Tibial nerve (tissue), 4 donors: Measurements from ENCODE around the gene DNAJC22. TPM values are rescaled to one million over a fixed set of nuclear protein-coding genes. Genes with fewer than 3 reads are reported as not detected.

Source experiments
- DNase-seq, 2 donors: peaks; one replicate each; pipeline ENCODE4 v3.0.0-alpha.2; 2019; ENCODE audit warnings: low spot score in 2 of 2
- H3K27ac ChIP-seq, 4 donors: fragments of 200-600 bp; sonication (generic) in 3 of 4; one replicate each; pipeline ENCODE4 v1.5.1; 2017 to 2019; ENCODE audit warnings: mild to moderate bottlenecking in 1 of 4
- H3K27me3 ChIP-seq, 2 donors: fragments of 200-600 bp; sonication (generic) in 1 of 2; one replicate each; pipeline versions ENCODE4 v1.5.1 to v1.6.0; 2017 to 2019
- H3K36me3 ChIP-seq, 3 donors: fragments of 200-600 bp; sonication (generic); one replicate each; pipeline ENCODE4 v1.5.1; 2018 to 2019
- H3K4me1 ChIP-seq, 4 donors: fragments of 200-600 bp; sonication (generic) in 3 of 4; one replicate each; pipeline ENCODE4 v1.5.1; 2017 to 2019
- H3K4me3 ChIP-seq, 4 donors: fragments of 200-600 bp; sonication (generic) in 3 of 4; one replicate each; pipeline ENCODE4 v1.5.1; 2017 to 2019; ENCODE audit warnings: mild to moderate bottlenecking in 1 of 4, moderate library complexity in 1 of 4
- H3K9me3 ChIP-seq, 4 donors: fragments of 200-600 bp; sonication (generic) in 3 of 4; one replicate each; pipeline ENCODE4 v1.5.1; 2017 to 2019
- EP300 ChIP-seq, 2 donors: sonication (generic); formaldehyde crosslinking; IDR thresholded peaks; one replicate each; pipeline ENCODE4 v1.6.1; 2017; ENCODE audit warnings: antibody characterized with exemption in 2 of 2, mild to moderate bottlenecking in 1 of 2
- POLR2A ChIP-seq, 2 donors: fragments of 450-650 bp; IDR thresholded peaks; one replicate each; pipeline ENCODE4 v1.6.1; 2017; ENCODE audit warnings: antibody characterized with exemption in 2 of 2, mild to moderate bottlenecking in 2 of 2, moderate library complexity in 2 of 2
- WGBS, 2 donors: methylation state at CpG; one replicate each; pipeline ENCODE4 v1.1.5; 2018; 5-methylcytosine and 5-hydroxymethylcytosine counted together
- total RNA-seq, 4 donors: library from RNA; depleted of rRNA; stranded (reverse); fragments of >200 nt; gene quantifications; one replicate each; pipeline ENCODE4 v1.1.0, GENCODE V29; 2016
- TF ChIP-seq, protein P1 (sequence below), 5 experiments: fragments of 200-600 bp in 3 of 5; fragments of 450-650 bp in 2 of 5; sonication (generic) in 3 of 5; IDR thresholded peaks; one replicate each; pipeline ENCODE4 v1.5.1; 2016 to 2019; ENCODE audit warnings: antibody characterized with exemption in 5 of 5, mild to moderate bottlenecking in 3 of 5, moderate library complexity in 2 of 5

DNAJC22 gene
- total RNA-seq, 4 donors from 2014 or later, result not detected

DNA sequence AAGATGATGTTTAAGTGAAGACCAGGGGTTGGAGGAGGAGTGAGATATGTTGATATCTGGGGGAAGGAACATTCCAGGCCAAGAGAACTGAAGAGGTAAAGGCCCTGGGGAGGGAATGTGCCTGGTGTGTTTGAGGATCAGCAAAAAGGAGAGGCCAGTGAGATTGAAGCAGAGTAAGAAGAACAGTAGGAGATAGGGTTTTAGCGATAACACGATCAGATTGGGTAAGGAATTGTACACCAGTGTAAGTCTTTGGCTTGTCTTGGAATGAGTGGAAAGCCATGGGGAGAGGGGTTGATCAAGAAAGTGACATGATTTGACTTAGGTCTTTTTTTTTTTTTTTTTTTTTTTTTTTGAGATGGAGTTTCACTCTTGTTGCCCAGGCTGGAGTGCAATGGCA is 18.8 kb upstream of the DNAJC22 start:
- WGBS, 2 donors, result 93 to 94% methylated on average over 2 of the region's 2 CpGs
- Histone ChIP-seq H3K4me1 (peaks cover 0 to 22% (median 8%) of the 10 kb centered on the region in 4 donors), H3K9me3 (no peaks in the 10 kb centered on the region), H3K27ac (no peak overlapping the region), H3K4me3 (no peak overlapping the region), H3K27me3 (peaks cover 0 to 17% of the 10 kb centered on the region in 2 donors), H3K36me3 (no peaks in the 10 kb centered on the region)
- TF ChIP-seq POLR2A (IDR thresholded peaks at IDR 0.05) (no peak), EP300 (IDR thresholded peaks at IDR 0.05) (no peak)
- TF ChIP-seq, protein P1, sequence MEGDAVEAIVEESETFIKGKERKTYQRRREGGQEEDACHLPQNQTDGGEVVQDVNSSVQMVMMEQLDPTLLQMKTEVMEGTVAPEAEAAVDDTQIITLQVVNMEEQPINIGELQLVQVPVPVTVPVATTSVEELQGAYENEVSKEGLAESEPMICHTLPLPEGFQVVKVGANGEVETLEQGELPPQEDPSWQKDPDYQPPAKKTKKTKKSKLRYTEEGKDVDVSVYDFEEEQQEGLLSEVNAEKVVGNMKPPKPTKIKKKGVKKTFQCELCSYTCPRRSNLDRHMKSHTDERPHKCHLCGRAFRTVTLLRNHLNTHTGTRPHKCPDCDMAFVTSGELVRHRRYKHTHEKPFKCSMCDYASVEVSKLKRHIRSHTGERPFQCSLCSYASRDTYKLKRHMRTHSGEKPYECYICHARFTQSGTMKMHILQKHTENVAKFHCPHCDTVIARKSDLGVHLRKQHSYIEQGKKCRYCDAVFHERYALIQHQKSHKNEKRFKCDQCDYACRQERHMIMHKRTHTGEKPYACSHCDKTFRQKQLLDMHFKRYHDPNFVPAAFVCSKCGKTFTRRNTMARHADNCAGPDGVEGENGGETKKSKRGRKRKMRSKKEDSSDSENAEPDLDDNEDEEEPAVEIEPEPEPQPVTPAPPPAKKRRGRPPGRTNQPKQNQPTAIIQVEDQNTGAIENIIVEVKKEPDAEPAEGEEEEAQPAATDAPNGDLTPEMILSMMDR (IDR thresholded peaks at IDR 0.05), result no peak
- no peak for DNase-seq

DNA sequence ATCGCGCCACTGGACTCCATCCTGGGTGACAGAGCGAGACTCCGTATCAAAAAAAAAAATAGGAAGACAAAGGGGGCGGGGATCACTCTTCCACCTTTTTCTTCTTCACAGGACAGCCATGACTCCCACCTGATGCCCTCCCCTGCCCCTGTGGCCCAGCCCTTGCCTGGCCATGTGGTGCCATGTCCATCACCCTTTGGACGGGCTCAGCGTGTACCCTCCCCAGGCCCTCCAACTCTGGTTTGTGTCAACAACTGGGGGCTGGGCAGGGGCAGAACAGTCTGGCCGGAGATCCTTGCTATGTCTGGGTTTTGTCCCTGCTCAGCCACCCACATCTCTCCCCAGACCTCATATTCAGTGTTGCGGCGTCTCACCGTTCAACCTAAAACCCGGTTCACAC is 17.9 kb upstream of the DNAJC22 start:
- DNase-seq, result no peak
- no peaks in the 10 kb centered on the region for H3K9me3 ChIP-seq
- H3K27ac ChIP-seq, result no peak overlapping the region
- 93 to 97% methylated on average over 12 of the region's 12 CpGs for WGBS, 2 donors
- peaks cover 0 to 19% (median 7%) of the 10 kb centered on the region in 4 donors for H3K4me1 ChIP-seq
- H3K27me3 ChIP-seq, result peaks cover 0 to 26% of the 10 kb centered on the region in 2 donors
- TF ChIP-seq POLR2A (IDR thresholded peaks at IDR 0.05), result no peak
- no peak for TF ChIP-seq EP300 (IDR thresholded peaks at IDR 0.05)
- TF ChIP-seq, protein P1 (IDR thresholded peaks at IDR 0.05), result no peak
- no peaks in the 10 kb centered on the region for H3K36me3 ChIP-seq
- H3K4me3 ChIP-seq, result no peak overlapping the region

DNA sequence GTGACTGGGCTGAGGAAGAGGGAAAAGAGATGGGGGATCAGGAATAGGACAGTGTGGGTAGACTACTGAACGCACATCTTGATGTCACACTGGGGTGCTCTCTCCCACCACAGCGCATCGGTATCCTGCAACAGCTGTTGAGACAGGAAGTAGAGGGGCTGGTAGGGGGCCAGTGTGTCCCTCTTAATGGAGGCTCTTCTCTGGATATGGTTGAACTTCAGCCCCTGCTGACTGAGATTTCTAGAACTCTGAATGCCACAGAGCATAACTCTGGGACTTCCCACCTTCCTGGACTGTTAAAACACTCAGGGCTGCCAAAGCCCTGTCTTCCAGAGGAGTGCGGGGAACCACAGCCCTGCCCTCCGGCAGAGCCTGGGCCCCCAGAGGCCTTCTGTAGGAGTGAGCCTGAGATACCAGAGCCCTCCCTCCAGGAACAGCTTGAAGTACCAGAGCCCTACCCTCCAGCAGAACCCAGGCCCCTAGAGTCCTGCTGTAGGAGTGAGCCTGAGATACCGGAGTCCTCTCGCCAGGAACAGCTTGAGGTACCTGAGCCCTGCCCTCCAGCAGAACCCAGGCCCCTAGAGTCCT is 16.6 kb upstream of the DNAJC22 start:
- WGBS, 2 donors, result 86 to 90% methylated on average over 5 to 7 of the region's 7 CpGs
- H3K4me3 ChIP-seq, result no peak overlapping the region
- H3K36me3 ChIP-seq, result no peaks in the 10 kb centered on the region
- H3K27me3 ChIP-seq, result peaks cover 0 to 40% of the 10 kb centered on the region in 2 donors
- no peak overlapping the region for H3K27ac ChIP-seq
- H3K4me1 ChIP-seq, result peaks cover 0 to 18% (median 6%) of the 10 kb centered on the region in 4 donors
- DNase-seq, result no peak
- H3K9me3 ChIP-seq, result no peaks in the 10 kb centered on the region
- no peak for TF ChIP-seq POLR2A (IDR thresholded peaks at IDR 0.05)
- TF ChIP-seq, protein P1 (IDR thresholded peaks at IDR 0.05), result no peak
- no peak for TF ChIP-seq EP300 (IDR thresholded peaks at IDR 0.05)

DNA sequence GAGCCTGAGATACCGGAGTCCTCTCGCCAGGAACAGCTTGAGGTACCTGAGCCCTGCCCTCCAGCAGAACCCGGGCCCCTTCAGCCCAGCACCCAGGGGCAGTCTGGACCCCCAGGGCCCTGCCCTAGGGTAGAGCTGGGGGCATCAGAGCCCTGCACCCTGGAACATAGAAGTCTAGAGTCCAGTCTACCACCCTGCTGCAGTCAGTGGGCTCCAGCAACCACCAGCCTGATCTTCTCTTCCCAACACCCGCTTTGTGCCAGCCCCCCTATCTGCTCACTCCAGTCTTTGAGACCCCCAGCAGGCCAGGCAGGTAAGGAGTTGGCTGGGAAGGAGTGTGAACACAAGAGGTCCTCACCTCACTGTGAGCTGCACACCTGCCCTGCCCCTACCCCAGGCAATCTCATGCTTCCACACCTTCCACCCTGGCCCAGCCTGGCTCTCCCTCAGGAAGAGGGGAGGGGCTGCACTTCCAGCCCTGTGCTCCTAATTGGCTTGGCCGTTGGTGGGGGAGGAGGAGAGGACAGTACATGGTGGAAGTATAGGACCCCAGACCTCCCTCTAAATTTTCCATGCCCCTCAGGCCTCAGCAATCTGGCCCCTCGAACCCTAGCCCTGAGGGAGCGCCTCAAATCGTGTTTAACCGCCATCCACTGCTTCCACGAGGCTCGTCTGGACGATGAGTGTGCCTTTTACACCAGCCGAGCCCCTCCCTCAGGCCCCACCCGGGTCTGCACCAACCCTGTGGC is 15.9 kb upstream of the DNAJC22 start:
- Histone ChIP-seq H3K9me3 (no peaks in the 10 kb centered on the region), H3K4me1 (peaks cover 0 to 18% (median 6%) of the 10 kb centered on the region in 4 donors), H3K36me3 (no peaks in the 10 kb centered on the region), H3K27ac (no peak overlapping the region), H3K4me3 (no peak overlapping the region), H3K27me3 (peaks cover 0 to 46% of the 10 kb centered on the region in 2 donors)
- TF ChIP-seq POLR2A (IDR thresholded peaks at IDR 0.05) (no peak), EP300 (IDR thresholded peaks at IDR 0.05) (no peak)
- TF ChIP-seq, protein P1 (IDR thresholded peaks at IDR 0.05), result no peak
- no peak for DNase-seq
- 66 to 72% methylated on average over 12 to 13 of the region's 14 CpGs for WGBS, 2 donors
